Jurkat, Clone E6-1 (cell line): ENCODE data around the gene TNFAIP2.
"Not testable (repeated sequence)": the region's sequence is repeated elsewhere in the genome, so short reads cannot be mapped to it uniquely, and the experiment has no call there.

Experiments
- DNase-seq: peaks from one replicate; pipeline ENCODE4 v3.0.0-alpha.2; 2011; ENCODE audit warnings: low read depth, low spot score
- H3K4me3 ChIP-seq: 2 replicates; pipeline ENCODE4 v1.5.1; 2011; ENCODE audit warnings: mild to moderate bottlenecking, low read length, control low read depth, moderate library complexity

The TNFAIP2 gene

GRCh38 chr14:103103461-103104388 is 19.5 kb upstream of the TNFAIP2 start:
- DNase-seq, result no peak
- H3K4me3 ChIP-seq, result no peak overlapping the region

GRCh38 chr14:103104389-103104653 is 18.9 kb upstream of the TNFAIP2 start:
- no peak for DNase-seq
- no peak overlapping the region for H3K4me3 ChIP-seq

- DNase-seq, result peak; percentile 21
- H3K4me3 ChIP-seq, result no peak overlapping the region
Observed at GRCh38 chr14:103104654-103105452, 18.4 kb upstream of the TNFAIP2 start.

- H3K4me3 ChIP-seq, result no peak overlapping the region
- DNase-seq, result peak; percentile 69
Observed at GRCh38 chr14:103105580-103106150, 17.6 kb upstream of the TNFAIP2 start.

- no peak for DNase-seq
- H3K4me3 ChIP-seq, result no peak overlapping the region
Observed at GRCh38 chr14:103107455-103107854, 15.8 kb upstream of the TNFAIP2 start.

GRCh38 chr14:103107941-103108748 is 15.1 kb upstream of the TNFAIP2 start:
- DNase-seq, result no peak
- H3K4me3 ChIP-seq, result no peak overlapping the region

- peak; percentile 12 for DNase-seq
- no peak overlapping the region for H3K4me3 ChIP-seq
Observed at GRCh38 chr14:103108749-103109207, 14.5 kb upstream of the TNFAIP2 start.

- no peak overlapping the region for H3K4me3 ChIP-seq
- no peak for DNase-seq
Observed at GRCh38 chr14:103109535-103110441, 13.5 kb upstream of the TNFAIP2 start.

- no peak overlapping the region for H3K4me3 ChIP-seq
- DNase-seq, result no peak
Observed at GRCh38 chr14:103110681-103111231, 12.5 kb upstream of the TNFAIP2 start.

GRCh38 chr14:103111232-103111868 is 11.9 kb upstream of the TNFAIP2 start:
- no peak overlapping the region for H3K4me3 ChIP-seq
- DNase-seq, result no peak

GRCh38 chr14:103112400-103113243 is 10.6 kb upstream of the TNFAIP2 start:
- no peak overlapping the region for H3K4me3 ChIP-seq
- peak; percentile 17 for DNase-seq

GRCh38 chr14:103113303-103113702 is 10.0 kb upstream of the TNFAIP2 start:
- no peak for DNase-seq
- no peak overlapping the region for H3K4me3 ChIP-seq

- no peak overlapping the region for H3K4me3 ChIP-seq
- DNase-seq, result no peak
Observed at GRCh38 chr14:103113774-103114173, 9.5 kb upstream of the TNFAIP2 start.

GRCh38 chr14:103115086-103115679 is 8.1 kb upstream of the TNFAIP2 start:
- DNase-seq, H3K4me3 ChIP-seq: not testable (repeated sequence)

GRCh38 chr14:103115845-103116572 is 7.3 kb upstream of the TNFAIP2 start:
- no peak overlapping the region for H3K4me3 ChIP-seq
- no peak for DNase-seq

GRCh38 chr14:103116636-103117035 is 6.6 kb upstream of the TNFAIP2 start:
- no peak overlapping the region for H3K4me3 ChIP-seq
- DNase-seq, result no peak
